ENCODE measurements around the gene AK9.

DNA sequence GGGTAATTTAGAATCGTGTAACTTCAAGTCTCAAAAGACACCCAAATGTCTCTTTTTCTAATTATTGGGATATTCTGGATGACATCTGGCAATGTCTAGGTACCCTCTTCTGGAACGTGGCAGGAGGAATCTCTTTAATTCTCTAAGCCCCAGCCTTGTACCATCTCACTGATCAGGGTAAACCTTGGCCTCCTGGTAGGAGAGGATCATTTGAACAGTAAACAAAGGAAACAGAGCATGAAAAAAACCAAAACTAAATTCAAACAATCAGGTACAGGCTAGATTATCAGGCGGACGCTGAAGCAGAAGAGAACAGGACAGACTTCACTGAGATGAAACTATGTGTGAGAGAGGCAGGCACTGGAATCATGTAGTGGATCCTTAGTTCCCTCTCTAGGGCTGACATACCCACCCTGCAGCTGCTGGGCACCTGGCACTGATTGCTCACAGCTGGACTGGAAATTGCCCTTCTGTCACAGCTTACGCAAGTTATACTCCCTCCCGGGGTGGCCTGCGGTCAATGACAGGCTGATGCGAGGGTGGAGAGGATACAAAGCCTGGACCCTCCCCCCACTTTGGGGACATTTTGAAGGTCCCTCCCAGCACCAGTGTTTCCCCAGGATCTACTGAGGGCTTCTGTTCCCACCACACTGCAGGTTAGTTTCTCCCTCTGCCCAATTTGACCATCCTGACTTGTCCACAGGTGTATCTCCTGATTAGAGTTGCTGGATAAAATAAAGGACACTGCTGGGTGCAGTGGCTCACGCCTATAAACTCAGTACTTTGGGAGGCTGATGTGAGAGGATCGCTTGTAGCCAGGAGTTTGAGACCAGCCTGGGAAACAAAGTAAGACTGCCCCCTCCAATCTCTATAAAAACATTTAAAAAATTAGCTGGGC, 187.4 kb downstream of the AK9 start:
- TF ChIP-seq, protein P1, sequence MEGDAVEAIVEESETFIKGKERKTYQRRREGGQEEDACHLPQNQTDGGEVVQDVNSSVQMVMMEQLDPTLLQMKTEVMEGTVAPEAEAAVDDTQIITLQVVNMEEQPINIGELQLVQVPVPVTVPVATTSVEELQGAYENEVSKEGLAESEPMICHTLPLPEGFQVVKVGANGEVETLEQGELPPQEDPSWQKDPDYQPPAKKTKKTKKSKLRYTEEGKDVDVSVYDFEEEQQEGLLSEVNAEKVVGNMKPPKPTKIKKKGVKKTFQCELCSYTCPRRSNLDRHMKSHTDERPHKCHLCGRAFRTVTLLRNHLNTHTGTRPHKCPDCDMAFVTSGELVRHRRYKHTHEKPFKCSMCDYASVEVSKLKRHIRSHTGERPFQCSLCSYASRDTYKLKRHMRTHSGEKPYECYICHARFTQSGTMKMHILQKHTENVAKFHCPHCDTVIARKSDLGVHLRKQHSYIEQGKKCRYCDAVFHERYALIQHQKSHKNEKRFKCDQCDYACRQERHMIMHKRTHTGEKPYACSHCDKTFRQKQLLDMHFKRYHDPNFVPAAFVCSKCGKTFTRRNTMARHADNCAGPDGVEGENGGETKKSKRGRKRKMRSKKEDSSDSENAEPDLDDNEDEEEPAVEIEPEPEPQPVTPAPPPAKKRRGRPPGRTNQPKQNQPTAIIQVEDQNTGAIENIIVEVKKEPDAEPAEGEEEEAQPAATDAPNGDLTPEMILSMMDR (IDR thresholded peaks at IDR 0.05; ENCODE audit: low read length): no peak
- TF ChIP-seq EZH2 (IDR thresholded peaks at IDR 0.05; ENCODE audit: borderline replicate concordance, low read length): no peak
